ENCODE data around the gene UBAP2L.

DNA sequence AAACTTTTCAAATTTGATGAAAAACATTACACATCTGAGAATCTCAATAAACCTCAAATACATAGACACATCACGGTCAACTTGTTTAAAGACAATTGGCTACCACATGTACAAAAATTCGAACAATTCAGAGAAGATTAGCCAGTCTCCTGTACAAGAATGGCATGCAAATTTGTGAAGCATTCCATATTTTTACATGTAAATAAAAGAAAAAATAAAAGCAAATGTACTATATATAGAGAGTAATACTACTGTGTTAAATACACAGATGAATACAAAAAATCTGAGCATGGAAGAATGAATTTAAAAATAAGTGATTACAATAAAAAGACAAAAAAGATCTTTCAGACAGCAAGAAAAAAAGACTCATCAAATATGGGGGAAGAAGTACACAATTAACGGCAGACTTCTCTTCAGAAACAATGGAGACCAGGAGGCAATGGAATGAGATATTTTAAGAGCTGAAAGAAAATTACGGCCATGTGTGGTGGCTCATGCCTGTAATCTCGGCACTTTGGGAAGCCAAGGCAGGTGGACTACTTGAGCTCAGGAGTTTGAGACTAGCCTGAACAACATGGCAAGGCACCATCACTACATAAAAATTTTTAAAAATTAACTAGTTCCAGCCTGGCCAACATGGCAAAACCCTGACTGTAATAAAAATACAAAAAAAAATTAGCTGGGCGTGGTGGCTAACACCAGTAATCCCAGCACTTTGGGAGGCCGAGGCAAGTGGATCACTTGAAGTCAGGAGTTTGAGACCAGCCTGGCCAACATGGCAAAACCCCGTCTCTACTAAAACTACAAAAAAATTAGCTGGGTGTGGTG, 74.9 kb downstream of the UBAP2L start:
- no peak for TF ChIP-seq CTCF (IDR thresholded peaks at IDR 0.05)
- TF ChIP-seq EP300 (IDR thresholded peaks at IDR 0.05): no peak
- TF ChIP-seq POLR2AphosphoS5 (IDR thresholded peaks at IDR 0.05): no peak
- TF ChIP-seq POLR2A (IDR thresholded peaks at IDR 0.05): no peak
